ENCODE data around the gene ECT2. TPM values are rescaled to one million over a fixed set of nuclear protein-coding genes. Genes with fewer than 3 reads are reported as not detected.

Gene ECT2
- polyA plus RNA-seq, 3 donors, result 2.6 to 3.3 (median 2.7) TPM

GRCh38 chr3:172726380-172726779, 24.1 kb upstream of the ECT2 start:
- H3K79me2 ChIP-seq (ENCODE audit: insufficient read depth, low read length), result no peaks in the 10 kb centered on the region
- TF ChIP-seq CTCF (IDR thresholded peaks at IDR 0.05), result no peak
- H3K27ac ChIP-seq (ENCODE audit: low read depth in 1 of 2, low read length in 2 of 2), result no peak overlapping the region
- Mint-ChIP-seq H3K27ac (no peak overlapping the region), H3K4me1 (peaks cover 15% of the 10 kb centered on the region), H3K4me3 (no peak overlapping the region), H3K36me3 (peaks cover 0 to 2% of the 10 kb centered on the region in 2 donors), H3K9me3 (peaks cover 3 to 13% (median 10%) of the 10 kb centered on the region in 7 donors), H3K27me3 (ENCODE audit: low read depth in 3 of 3) (peaks cover 0 to 1% (median 0%) of the 10 kb centered on the region in 3 donors)
- H3K9ac ChIP-seq (ENCODE audit: insufficient read depth, low read length, poor library complexity, severe bottlenecking), result no peak overlapping the region
- intact Hi-C loops (cut with micrococcal nuclease), result no loop called here
- no CpG with 5 or more reads among the region's 1 CpG for WGBS (ENCODE audit: insufficient coverage)
- H3K4me2 ChIP-seq (replicated peaks; ENCODE audit: extremely low read depth, low read length, poor library complexity, severe bottlenecking), result peak overlapping the region; percentile 32
- H2AFZ ChIP-seq (ENCODE audit: insufficient read depth, low read depth, low read length, poor library complexity, severe bottlenecking), result peak overlapping the region; percentile 37
- DNase-seq, result peak in 2 of 3 donors; percentile 37 to 84
- no peaks in the 10 kb centered on the region for H3K27me3 ChIP-seq (ENCODE audit: control insufficient read depth in 2 of 2, insufficient read depth in 2 of 2, low read length in 2 of 2)
- peaks cover 0 to 10% of the 10 kb centered on the region in 2 donors for H3K9me3 ChIP-seq (replicated peaks in 1 of 2; ENCODE audit: control insufficient read depth in 1 of 2, insufficient read depth in 1 of 2, low read length in 2 of 2)
- no peak overlapping the region for H3K4me3 ChIP-seq (replicated peaks in 1 of 3; ENCODE audit: low read depth in 2 of 3, low read length in 3 of 3)
- peaks cover 10 to 12% of the 10 kb centered on the region in 2 donors for H3K4me1 ChIP-seq (ENCODE audit: control insufficient read depth in 1 of 2, insufficient read depth in 2 of 2, low read length in 2 of 2)
- no peaks in the 10 kb centered on the region for H3K36me3 ChIP-seq (replicated peaks in 1 of 2; ENCODE audit: control insufficient read depth in 1 of 2, insufficient read depth in 2 of 2, low read length in 2 of 2)
- H4K20me1 ChIP-seq (ENCODE audit: insufficient read depth, low read length), result no peaks in the 10 kb centered on the region

GRCh38 chr3:172735014-172735413, 15.5 kb upstream of the ECT2 start:
- H3K27ac ChIP-seq (ENCODE audit: low read depth in 1 of 2, low read length in 2 of 2), result no peak overlapping the region
- no peaks in the 10 kb centered on the region for H3K9me3 ChIP-seq (replicated peaks in 1 of 2; ENCODE audit: control insufficient read depth in 1 of 2, insufficient read depth in 1 of 2, low read length in 2 of 2)
- intact Hi-C loops (cut with micrococcal nuclease), result no loop called here
- H3K36me3 ChIP-seq (replicated peaks in 1 of 2; ENCODE audit: control insufficient read depth in 1 of 2, insufficient read depth in 2 of 2, low read length in 2 of 2), result no peaks in the 10 kb centered on the region
- H3K4me3 ChIP-seq (replicated peaks in 1 of 3; ENCODE audit: low read depth in 2 of 3, low read length in 3 of 3), result no peak overlapping the region
- H3K4me2 ChIP-seq (replicated peaks; ENCODE audit: extremely low read depth, low read length, poor library complexity, severe bottlenecking), result no peak overlapping the region
- H4K20me1 ChIP-seq (ENCODE audit: insufficient read depth, low read length), result no peaks in the 10 kb centered on the region
- no peaks in the 10 kb centered on the region for H3K4me1 ChIP-seq (ENCODE audit: control insufficient read depth in 1 of 2, insufficient read depth in 2 of 2, low read length in 2 of 2)
- peaks cover 0 to 12% (median 0%) of the 10 kb centered on the region in 7 donors for H3K9me3 Mint-ChIP-seq
- H3K36me3 Mint-ChIP-seq, result no peaks in the 10 kb centered on the region
- H3K4me3 Mint-ChIP-seq, result no peak overlapping the region
- H2AFZ ChIP-seq (ENCODE audit: insufficient read depth, low read depth, low read length, poor library complexity, severe bottlenecking), result no peak overlapping the region
- H3K79me2 ChIP-seq (ENCODE audit: insufficient read depth, low read length), result no peaks in the 10 kb centered on the region
- H3K27me3 Mint-ChIP-seq (ENCODE audit: low read depth in 3 of 3), result peaks cover 1 to 2% (median 2%) of the 10 kb centered on the region in 3 donors
- H3K4me1 Mint-ChIP-seq, result peaks cover 2% of the 10 kb centered on the region
- H3K27me3 ChIP-seq (ENCODE audit: control insufficient read depth in 2 of 2, insufficient read depth in 2 of 2, low read length in 2 of 2), result no peaks in the 10 kb centered on the region
- H3K9ac ChIP-seq (ENCODE audit: insufficient read depth, low read length, poor library complexity, severe bottlenecking), result no peak overlapping the region
- no peak for DNase-seq
- H3K27ac Mint-ChIP-seq, result no peak overlapping the region
- no peak for TF ChIP-seq CTCF (IDR thresholded peaks at IDR 0.05)
- no CpG with 5 or more reads among the region's 2 CpGs for WGBS (ENCODE audit: insufficient coverage)
